GM18526 (cell line): ENCODE data around the gene OR5B17.

ENCODE experiments used
- POLR2A ChIP-seq: IDR thresholded peaks from 3 replicates; pipeline ENCODE4 v1.6.1; 2011; ENCODE audit not compliant: insufficient read length; ENCODE audit errors: extremely low read depth

OR5B17 gene

GRCh38 chr11:58358969-58359368 lies at the start of gene OR5B17:
OR5B17 (minus strand) TSS chr11:58359069; CDS start chr11:58359069, 0 bp downstream.
- TF ChIP-seq POLR2A, result no peak

GRCh38 chr11:58406774-58407173 lies 47.9 kb upstream of the OR5B17 start, which contains the start of gene OR5B3:
OR5B3 (minus strand) TSS chr11:58406874; CDS start chr11:58403409, 3,465 bp downstream.
- no peak for TF ChIP-seq POLR2A

GRCh38 chr11:58395581-58395980 lies 36.7 kb upstream of the OR5B17 start:
- TF ChIP-seq POLR2A, result no peak

GRCh38 chr11:58394195-58394594 lies 35.3 kb upstream of the OR5B17 start:
- TF ChIP-seq POLR2A, result no peak

- no peak for TF ChIP-seq POLR2A
Measured at GRCh38 chr11:58392746-58393145, 33.9 kb upstream of the OR5B17 start.

- no peak for TF ChIP-seq POLR2A
Measured at GRCh38 chr11:58391879-58392278, 33.0 kb upstream of the OR5B17 start.

GRCh38 chr11:58390551-58391063 lies 31.7 kb upstream of the OR5B17 start:
- no peak for TF ChIP-seq POLR2A

GRCh38 chr11:58354727-58355126 lies 4.1 kb downstream of the OR5B17 start:
- no peak for TF ChIP-seq POLR2A

- TF ChIP-seq POLR2A, result no peak
Measured at GRCh38 chr11:58345204-58345603, 13.7 kb downstream of the OR5B17 start.

GRCh38 chr11:58334708-58335107 lies 24.2 kb downstream of the OR5B17 start:
- no peak for TF ChIP-seq POLR2A

GRCh38 chr11:58330861-58331260 lies 28.0 kb downstream of the OR5B17 start:
- no peak for TF ChIP-seq POLR2A

GRCh38 chr11:58318532-58318931 lies 40.3 kb downstream of the OR5B17 start:
- no peak for TF ChIP-seq POLR2A

GRCh38 chr11:58316142-58316541 lies 42.7 kb downstream of the OR5B17 start:
- no peak for TF ChIP-seq POLR2A
